ENCODE measurements around the gene NLRP8.
"Not testable (repeated sequence)": the region's sequence is repeated elsewhere in the genome, so short reads cannot be mapped to it uniquely, and the experiment has no call there.

Gene NLRP8

GRCh38 chr19:55980415-55980814, 32.8 kb downstream of the NLRP8 start:
- DNase-seq = no peak

DNA sequence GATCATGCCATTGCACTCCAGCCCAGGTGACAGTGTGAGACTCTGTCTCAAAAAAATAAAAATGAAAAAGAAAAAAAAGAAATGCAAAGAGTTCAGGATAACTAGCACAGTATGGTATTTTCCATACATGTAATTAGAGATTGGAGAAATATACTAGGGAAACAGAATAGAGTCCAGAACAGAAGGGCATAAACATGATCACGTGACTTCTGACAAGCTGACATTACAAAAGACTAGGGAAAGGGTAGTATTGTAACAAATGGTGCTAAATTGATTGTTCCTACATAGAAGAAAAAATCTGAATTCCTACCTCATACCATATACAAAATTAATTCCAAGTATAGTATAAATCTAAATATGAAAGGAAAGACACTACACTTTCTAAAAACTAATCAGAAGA, 37.6 kb downstream of the NLRP8 start:
- DNase-seq = no peak

DNA sequence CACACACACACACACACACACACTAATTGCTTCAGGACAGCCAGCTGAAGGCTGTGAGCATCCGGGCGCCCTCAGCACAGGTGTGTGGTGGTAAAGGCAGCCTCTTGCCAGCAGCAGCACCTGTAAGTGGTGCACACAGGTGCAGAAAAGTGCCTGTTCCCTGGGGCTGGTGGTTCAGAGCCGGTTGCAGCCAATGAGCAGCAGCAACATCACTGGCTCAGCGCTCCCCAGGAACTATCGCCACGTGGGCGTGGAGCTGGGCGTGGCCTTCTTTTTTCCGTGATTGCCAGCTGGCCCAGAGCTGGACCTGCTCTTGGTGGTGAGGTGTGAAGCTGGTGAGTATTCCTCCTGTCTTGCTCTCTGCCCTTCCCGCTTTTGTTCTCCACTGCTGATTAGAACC, 38.9 kb downstream of the NLRP8 start, which contains the start of gene NLRP5:
Gene NLRP5 (plus strand): TSS at position 289 of the 400 bp plus-strand sequence.
- no peak for DNase-seq

DNA sequence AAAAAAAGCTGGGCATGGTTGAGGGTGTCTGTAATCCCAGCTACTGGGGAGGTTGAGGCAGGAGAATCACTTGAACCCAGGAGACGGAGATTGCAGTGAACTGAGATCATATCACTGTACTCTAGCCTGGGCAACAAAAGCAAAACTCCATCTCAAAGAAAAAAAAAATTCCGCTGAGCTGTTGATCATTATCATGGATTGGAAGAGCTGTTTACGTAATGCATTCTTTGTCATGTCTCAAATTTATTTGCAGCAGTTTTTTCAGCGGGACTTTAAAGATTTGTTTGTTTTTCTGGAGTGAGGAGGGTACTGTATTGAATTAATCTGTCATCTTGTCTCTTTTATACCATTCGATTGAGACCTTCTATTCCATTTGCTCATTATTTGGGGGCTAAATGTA, 43.2 kb downstream of the NLRP8 start:
- no peak for DNase-seq

GRCh38 chr19:55993492-55993891, 45.9 kb downstream of the NLRP8 start:
- no peak for DNase-seq

- no peak for DNase-seq
Measured at GRCh38 chr19:56014765-56015164, 67.1 kb downstream of the NLRP8 start.

DNA sequence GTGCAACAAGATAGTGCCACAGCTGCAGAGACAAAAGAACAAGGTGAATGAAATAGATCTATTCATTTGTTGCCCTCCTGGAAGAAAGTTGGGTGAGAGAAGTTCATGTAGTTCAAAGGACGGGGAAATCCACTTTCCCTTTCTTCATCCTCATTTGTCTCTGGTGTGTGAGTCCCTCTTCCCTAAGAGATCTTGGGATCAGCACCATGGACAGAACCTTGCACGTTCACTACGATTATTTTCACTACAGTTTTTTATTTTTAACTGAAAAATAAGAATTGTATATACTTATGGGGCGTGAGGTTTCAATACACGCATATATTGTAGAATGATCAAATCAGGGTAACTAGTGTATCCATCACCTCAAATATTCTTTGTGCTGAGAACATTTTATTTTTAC, 68.1 kb downstream of the NLRP8 start:
- no peak for DNase-seq

DNA sequence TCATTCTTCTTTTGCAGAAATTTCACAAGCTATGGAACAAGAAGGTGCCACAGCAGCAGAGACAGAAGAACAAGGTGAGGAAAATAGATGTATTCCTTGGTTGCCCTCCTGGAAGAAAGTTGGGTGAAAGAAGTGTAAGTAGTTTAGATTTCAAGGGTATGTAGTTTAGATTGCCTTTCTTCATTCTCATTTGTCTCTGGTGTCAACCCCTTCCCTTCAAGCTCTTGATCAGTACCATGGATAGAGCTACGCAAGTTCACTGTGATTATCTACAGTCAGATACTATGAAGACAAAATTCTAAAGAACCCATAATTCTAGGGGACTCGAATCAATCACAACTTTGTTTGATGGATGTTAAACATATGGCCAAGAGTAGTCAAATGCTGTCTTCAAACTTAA, 71.7 kb downstream of the NLRP8 start:
- not testable (repeated sequence) for DNase-seq

DNA sequence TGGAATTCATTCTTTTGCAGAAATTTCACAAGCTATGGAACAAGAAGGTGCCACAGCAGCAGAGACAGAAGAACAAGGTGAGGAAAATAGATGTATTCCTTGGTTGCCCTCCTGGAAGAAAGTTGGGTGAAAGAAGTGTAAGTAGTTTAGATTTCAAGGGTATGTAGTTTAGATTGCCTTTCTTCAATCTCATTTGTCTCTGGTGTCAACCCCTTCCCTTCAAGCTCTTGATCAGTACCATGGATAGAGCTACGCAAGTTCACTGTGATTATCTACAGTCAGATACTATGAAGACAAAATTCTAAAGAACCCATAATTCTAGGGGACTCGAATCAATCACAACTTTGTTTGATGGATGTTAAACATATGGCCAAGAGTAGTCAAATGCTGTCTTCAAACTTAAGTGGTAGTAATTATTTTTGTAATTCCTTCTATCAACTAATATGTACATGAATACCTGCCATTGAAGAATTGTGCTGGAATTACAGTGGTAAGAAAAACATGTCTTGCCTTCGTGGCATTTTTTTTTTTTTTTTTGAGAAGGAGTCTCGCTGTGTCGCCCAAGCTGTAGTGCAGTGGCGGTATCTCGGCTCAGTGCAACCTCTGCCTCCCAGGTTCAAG, 72.8 kb downstream of the NLRP8 start:
- DNase-seq = not testable (repeated sequence)

DNA sequence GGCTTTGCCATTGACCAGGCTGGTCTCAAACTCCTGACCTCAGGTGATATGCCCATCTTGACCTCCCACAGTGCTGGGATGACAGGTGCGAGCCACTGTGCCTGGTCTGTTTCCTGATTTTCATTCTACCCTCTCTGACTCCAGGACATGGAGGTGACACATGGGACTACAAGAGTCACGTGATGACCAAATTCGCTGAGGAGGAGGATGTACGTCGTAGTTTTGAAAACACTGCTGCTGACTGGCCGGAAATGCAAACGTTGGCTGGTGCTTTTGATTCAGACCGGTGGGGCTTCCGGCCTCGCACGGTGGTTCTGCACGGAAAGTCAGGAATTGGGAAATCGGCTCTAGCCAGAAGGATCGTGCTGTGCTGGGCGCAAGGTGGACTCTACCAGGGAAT, 79.1 kb downstream of the NLRP8 start:
- no peak for DNase-seq

All from cerebellar nuclear complex (tissue), 1 donor.